Measurements from ENCODE around the gene AHNAK2.

AHNAK2 gene

GRCh38 chr14:104937161-104937560 lies 41.0 kb downstream of the AHNAK2 start:
- peaks cover 38% of the 10 kb centered on the region for H3K27me3 ChIP-seq (ENCODE audit: control insufficient read depth, low read length)
- TF ChIP-seq, protein P1, sequence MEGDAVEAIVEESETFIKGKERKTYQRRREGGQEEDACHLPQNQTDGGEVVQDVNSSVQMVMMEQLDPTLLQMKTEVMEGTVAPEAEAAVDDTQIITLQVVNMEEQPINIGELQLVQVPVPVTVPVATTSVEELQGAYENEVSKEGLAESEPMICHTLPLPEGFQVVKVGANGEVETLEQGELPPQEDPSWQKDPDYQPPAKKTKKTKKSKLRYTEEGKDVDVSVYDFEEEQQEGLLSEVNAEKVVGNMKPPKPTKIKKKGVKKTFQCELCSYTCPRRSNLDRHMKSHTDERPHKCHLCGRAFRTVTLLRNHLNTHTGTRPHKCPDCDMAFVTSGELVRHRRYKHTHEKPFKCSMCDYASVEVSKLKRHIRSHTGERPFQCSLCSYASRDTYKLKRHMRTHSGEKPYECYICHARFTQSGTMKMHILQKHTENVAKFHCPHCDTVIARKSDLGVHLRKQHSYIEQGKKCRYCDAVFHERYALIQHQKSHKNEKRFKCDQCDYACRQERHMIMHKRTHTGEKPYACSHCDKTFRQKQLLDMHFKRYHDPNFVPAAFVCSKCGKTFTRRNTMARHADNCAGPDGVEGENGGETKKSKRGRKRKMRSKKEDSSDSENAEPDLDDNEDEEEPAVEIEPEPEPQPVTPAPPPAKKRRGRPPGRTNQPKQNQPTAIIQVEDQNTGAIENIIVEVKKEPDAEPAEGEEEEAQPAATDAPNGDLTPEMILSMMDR (IDR thresholded peaks at IDR 0.05; ENCODE audit: low read depth, low read length, poor library complexity, severe bottlenecking), result no peak
- TF ChIP-seq EZH2phosphoT487 (IDR thresholded peaks at IDR 0.05; ENCODE audit: borderline replicate concordance, low read length), result no peak
- no peak overlapping the region for H3K4me3 ChIP-seq (ENCODE audit: low read length)
- no peak overlapping the region for H3K4me2 ChIP-seq (ENCODE audit: low read length)
- no peaks in the 10 kb centered on the region for H3K79me2 ChIP-seq (ENCODE audit: control insufficient read depth, low read length)
- H3K36me3 ChIP-seq (ENCODE audit: control insufficient read depth, low read length), result no peaks in the 10 kb centered on the region
- no peak overlapping the region for H3K27ac ChIP-seq (ENCODE audit: low read depth, low read length)
- no peaks in the 10 kb centered on the region for H3K9me2 ChIP-seq (replicated peaks; ENCODE audit: control insufficient read depth, low read length)
- no peaks in the 10 kb centered on the region for H3K9me3 ChIP-seq (ENCODE audit: control insufficient read depth, insufficient read depth, low read length)
- H3F3A ChIP-seq (ENCODE audit: control insufficient read depth, insufficient read depth), result no peaks in the 10 kb centered on the region
- H4K20me1 ChIP-seq (ENCODE audit: control insufficient read depth, insufficient read depth, low read depth, low read length), result no peaks in the 10 kb centered on the region; the same call in 1 of the 2 replicates
- H3K4me1 ChIP-seq (ENCODE audit: control insufficient read depth, low read length), result peaks cover 7% of the 10 kb centered on the region; the same call in 1 of the 2 replicates

GRCh38 chr14:104936361-104937155 lies 41.6 kb downstream of the AHNAK2 start:
- TF ChIP-seq, protein P1 (IDR thresholded peaks at IDR 0.05; ENCODE audit: low read depth, low read length, poor library complexity, severe bottlenecking), result no peak
- no peak for TF ChIP-seq EZH2phosphoT487 (IDR thresholded peaks at IDR 0.05; ENCODE audit: borderline replicate concordance, low read length)
- peaks cover 7% of the 10 kb centered on the region; the same call in 1 of the 2 replicates for H3K4me1 ChIP-seq (ENCODE audit: control insufficient read depth, low read length)
- no peaks in the 10 kb centered on the region; the same call in 1 of the 2 replicates for H4K20me1 ChIP-seq (ENCODE audit: control insufficient read depth, insufficient read depth, low read depth, low read length)
- no peak overlapping the region for H3K4me3 ChIP-seq (ENCODE audit: low read length)
- H3F3A ChIP-seq (ENCODE audit: control insufficient read depth, insufficient read depth), result no peaks in the 10 kb centered on the region
- H3K27ac ChIP-seq (ENCODE audit: low read depth, low read length), result no peak overlapping the region
- no peaks in the 10 kb centered on the region for H3K36me3 ChIP-seq (ENCODE audit: control insufficient read depth, low read length)
- no peaks in the 10 kb centered on the region for H3K9me2 ChIP-seq (replicated peaks; ENCODE audit: control insufficient read depth, low read length)
- no peaks in the 10 kb centered on the region for H3K9me3 ChIP-seq (ENCODE audit: control insufficient read depth, insufficient read depth, low read length)
- peaks cover 38% of the 10 kb centered on the region for H3K27me3 ChIP-seq (ENCODE audit: control insufficient read depth, low read length)
- no peak overlapping the region for H3K4me2 ChIP-seq (ENCODE audit: low read length)
- H3K79me2 ChIP-seq (ENCODE audit: control insufficient read depth, low read length), result no peaks in the 10 kb centered on the region

DNA sequence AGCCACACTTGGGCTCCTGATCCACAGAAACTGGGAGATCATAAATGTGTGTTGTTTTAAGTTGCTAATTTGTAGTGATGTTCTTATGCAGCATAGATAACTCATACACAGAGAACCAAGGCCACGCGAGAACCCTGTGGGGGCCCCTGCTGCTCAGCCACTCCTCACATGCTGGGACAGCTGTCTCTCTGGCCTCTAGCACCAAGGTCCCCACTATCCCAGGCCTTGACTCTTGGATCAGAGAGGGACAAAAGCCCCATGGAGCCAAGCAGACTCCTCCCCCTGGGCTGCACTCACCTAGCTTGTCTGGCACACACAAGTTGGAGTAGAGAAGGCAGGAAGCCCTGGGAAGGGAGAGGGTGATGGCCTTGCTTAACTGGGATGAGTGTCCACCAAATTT lies 42.2 kb downstream of the AHNAK2 start:
- TF ChIP-seq EZH2phosphoT487 (IDR thresholded peaks at IDR 0.05; ENCODE audit: borderline replicate concordance, low read length), result no peak
- TF ChIP-seq, protein P1 (IDR thresholded peaks at IDR 0.05; ENCODE audit: low read depth, low read length, poor library complexity, severe bottlenecking), result no peak

More for the DNA sequence above, 42.2 kb downstream of the AHNAK2 start:
- Histone ChIP-seq H3K9me2 (replicated peaks; ENCODE audit: control insufficient read depth, low read length) (no peaks in the 10 kb centered on the region), H3K27me3 (ENCODE audit: control insufficient read depth, low read length) (peaks cover 38% of the 10 kb centered on the region), H3K79me2 (ENCODE audit: control insufficient read depth, low read length) (no peaks in the 10 kb centered on the region), H3K4me2 (ENCODE audit: low read length) (no peak overlapping the region), H3K27ac (ENCODE audit: low read depth, low read length) (no peak overlapping the region), H3K4me1 (ENCODE audit: control insufficient read depth, low read length) (peaks cover 7% of the 10 kb centered on the region; the same call in 1 of the 2 replicates), H3F3A (ENCODE audit: control insufficient read depth, insufficient read depth) (no peaks in the 10 kb centered on the region), H4K20me1 (ENCODE audit: control insufficient read depth, insufficient read depth, low read depth, low read length) (no peaks in the 10 kb centered on the region; the same call in 1 of the 2 replicates), H3K9me3 (ENCODE audit: control insufficient read depth, insufficient read depth, low read length) (no peaks in the 10 kb centered on the region), H3K4me3 (ENCODE audit: low read length) (no peak overlapping the region), H3K36me3 (ENCODE audit: control insufficient read depth, low read length) (no peaks in the 10 kb centered on the region)

Data from DOHH2 (cell line).